SW480 (cell line): Measurements from ENCODE around the gene BLVRA.
"Not testable (repeated sequence)": the region's sequence is repeated elsewhere in the genome, so short reads cannot be mapped to it uniquely, and the experiment has no call there.

ENCODE experiments used
- DNase-seq: peaks from one replicate; pipeline ENCODE4 v3.0.0-alpha.2; 2016; ENCODE audit warnings: low spot score

Gene BLVRA

GRCh38 chr7:43758029-43758821, at the start of gene BLVRA:
Gene BLVRA (plus strand): TSS chr7:43758680. CDS start chr7:43771159, 12,479 bp downstream.
- peak; percentile 46 for DNase-seq

DNA sequence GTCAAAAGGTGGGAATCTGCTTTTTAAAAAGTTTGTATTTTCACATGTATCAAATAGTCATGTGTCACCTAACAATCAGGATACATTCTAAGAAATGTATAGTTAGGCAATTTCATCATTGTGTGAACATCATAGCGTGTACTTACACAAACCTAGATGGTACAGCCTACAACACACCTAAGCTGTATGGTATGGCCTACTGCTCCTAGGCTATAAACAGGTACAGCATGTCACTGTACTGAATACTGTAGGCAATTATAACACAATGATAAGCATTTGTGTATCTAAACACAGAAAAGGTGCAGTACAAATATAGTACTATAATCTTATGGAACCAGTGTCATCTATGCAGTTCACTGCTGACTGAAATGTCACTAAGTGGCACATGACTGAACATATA, 47.0 kb upstream of the BLVRA start:
- DNase-seq, result no peak

GRCh38 chr7:43715966-43716365, 42.5 kb upstream of the BLVRA start:
- not testable (repeated sequence) for DNase-seq

DNA sequence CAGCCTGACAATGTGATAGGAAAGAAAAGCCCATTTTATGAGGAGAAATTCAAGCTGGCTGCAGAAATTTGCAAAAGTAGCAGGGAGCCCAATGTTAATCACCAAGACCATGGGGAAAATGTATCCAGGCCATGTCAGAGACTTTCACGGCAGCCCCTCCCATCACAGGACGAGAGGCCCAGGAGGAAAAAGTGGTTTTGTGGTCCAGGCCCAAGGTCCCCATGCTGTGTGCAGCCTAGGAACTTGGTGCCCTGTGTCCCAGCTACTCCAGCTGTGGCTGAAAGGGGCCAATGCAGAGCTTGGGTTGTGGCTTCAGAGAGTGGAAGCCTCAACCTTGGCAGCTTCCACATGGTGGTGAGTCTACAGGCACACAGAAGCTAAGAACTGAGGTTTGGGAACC, 41.9 kb upstream of the BLVRA start:
- DNase-seq, result no peak

- peak; percentile 52 for DNase-seq
Observed at GRCh38 chr7:43721193-43721806, 37.2 kb upstream of the BLVRA start.

DNA sequence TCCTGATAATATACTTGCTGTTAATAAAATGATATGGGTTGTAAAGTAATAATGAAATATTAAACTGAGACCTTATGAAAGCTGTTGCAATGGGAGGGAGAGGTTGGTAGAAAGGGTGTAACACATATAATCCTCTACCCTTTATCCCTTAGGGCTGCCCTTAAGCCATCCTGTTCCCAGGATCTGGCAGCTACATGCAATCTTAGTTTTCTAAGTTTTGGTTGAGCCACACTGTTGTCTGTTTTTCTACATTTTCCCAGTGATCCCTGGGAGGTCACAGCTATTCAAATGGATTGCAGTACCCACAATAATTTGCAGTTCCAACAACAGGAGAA, 35.5 kb upstream of the BLVRA start:
- DNase-seq, result no peak

DNA sequence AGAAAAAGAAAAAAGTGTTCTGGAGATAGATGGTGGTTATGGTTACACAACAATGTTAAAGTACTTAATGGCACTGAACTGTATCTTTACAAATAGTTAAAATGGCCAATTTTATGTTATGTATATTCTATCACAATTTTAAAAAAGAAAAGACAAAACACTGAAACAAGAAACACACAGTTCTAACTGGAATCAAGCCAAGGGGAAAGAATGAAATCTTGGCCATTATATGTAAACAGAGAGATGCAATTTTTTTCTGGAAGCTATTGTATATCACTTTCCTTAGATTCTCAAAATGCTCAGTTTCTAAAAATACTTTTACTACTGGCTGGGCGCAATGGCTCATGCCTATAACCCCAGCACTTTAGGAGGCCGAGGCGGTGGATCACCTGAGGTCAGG, 33.2 kb upstream of the BLVRA start:
- no peak for DNase-seq

GRCh38 chr7:43726466-43726865, 32.0 kb upstream of the BLVRA start:
- DNase-seq, result no peak

DNA sequence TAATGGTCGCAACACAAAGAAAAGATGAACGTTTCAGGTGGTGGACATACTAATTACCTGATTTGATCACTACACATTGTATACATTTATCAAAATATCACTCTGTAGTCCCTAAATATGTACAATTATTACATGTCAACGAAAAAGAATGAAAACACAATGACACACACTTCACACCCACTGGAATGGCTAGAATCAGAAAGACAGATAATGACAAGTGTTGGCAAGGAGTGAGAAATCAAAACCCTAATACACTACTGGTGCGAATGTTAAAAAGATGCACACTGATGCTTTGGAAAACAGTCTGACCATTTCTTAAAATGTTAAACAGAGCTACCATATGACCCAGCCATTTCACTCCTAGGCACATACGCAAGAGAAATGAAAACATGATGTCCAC, 31.5 kb upstream of the BLVRA start:
- DNase-seq, result no peak

DNA sequence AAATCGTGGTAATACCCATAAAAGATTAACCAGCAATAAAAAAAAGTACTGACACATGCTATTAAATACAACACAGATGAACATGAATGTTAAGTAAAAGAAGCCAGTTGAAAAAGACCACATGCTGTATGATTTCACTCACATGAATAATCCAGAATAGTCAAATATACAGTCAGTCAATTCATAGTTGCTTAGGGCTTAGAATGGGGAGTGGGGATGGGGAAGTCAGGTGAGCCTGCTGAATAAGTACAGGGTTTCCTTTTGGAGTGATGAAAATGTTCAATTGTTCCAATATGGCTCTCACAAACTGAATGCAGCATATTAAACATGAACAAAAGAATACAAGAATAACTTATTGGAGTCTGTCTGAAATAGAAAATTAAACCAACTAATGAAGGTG, 31.0 kb upstream of the BLVRA start:
- DNase-seq, result no peak

DNA sequence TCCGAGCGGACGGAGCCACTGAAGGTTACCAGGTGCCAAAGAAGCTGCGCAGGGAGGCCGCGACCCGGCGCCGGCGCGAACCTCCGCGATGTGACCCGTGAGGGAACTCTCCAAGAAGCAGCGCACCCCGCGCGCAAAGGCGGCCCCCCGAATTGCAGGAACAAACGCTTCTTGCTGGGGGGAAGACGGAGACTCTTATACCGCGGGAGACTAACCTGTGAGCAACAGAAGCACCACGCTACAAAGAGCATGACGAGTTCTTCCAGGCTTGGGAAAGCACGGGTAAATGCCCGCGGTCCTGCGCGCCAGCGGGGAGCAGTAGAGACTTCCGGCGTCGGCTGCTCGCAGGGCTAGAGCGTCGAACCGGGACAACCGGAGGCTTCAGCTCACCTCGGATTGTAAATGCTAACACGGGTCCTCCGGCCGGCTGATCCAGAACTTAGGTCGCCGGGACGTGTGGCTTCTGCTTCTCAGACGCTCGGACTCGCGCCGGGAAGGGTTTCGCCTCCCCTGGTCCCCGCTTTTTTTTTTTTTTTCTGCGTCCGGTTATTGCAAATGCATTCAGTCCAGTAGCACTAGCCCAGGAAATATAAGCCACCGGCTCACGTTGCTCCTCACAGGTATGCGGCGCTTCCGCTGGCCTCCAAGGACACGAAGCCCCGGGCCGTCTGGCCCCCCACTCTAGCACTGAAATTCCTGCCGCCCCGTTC, 29.1 kb upstream of the BLVRA start, which contains the start of gene COA1:
Gene COA1 (minus strand): TSS at position 310 of the 710 bp plus-strand sequence. CDS start 80,909 bp downstream, outside the sequence.
- peak; percentile 98 for DNase-seq

DNA sequence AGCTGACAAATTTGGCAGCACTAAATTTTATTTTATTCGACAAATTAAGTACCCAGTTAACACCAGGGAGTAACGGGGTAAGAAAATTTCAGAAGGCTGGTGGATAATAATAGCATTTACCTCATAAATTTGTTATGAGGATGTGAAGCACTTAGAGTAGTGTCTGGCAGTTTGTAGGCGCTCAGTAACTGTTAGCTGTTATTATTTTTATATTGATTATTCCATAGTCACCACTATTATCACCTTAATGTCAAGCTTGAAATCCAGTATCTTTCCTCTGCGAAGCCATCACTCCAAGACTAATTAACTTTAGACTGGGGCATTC, 28.6 kb upstream of the BLVRA start:
- no peak for DNase-seq

DNA sequence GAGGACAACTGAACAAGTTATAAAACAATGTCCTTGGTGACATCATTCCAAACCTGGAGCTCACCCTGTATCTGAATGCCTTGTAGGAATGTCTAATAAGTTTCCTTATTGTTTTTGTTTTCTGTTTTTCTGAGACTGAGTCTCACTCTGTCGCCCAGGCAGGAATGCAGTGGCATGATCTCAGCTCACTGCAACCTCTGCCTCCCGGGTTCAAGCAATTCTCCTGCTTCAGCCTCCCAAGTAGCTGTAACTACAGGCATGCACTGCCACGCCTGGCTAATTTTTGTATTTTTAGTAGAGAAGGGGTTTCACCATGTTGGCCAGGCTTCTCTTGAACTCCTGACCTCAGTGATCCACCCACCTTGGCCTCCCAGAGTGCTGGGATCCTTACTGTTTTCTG, 27.0 kb upstream of the BLVRA start:
- not testable (repeated sequence) for DNase-seq

DNA sequence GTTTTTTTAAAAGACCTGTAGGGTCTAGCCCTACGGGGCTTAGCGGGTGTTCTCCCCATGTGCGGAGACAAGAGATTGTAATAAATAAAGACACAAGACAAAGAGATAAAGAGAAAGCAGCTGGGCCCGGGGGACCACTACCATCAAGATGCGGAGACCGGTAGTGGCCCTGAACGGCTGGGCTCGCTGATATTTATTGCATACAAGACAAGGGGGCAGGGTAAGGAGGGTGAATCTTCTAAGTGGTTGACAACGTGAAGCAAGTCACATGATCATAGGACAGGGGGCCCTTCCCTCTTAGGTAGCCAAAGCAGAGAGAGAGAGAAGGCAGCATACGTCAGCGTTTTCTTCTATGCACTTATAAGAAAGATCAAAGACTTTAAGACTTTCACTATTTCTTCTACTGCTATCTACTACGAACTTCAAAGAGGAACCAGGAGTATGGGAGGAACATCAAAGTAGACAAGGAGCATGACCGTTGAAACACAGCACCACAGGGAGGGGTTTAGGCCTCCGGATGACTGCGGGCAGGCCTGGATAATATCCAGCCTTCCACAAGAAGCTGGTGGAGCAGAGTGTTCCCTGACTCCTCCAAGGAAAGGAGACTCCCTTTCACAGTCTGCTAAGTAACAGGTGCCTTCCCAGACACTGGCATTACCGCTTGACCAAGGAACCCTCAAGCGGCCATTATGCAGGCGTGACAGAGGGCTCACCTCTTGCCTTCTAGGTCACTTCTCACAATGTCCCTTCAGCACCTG, 23.7 kb upstream of the BLVRA start:
- peak; percentile 55 for DNase-seq

GRCh38 chr7:43735403-43735801, 23.1 kb upstream of the BLVRA start:
- no peak for DNase-seq

DNA sequence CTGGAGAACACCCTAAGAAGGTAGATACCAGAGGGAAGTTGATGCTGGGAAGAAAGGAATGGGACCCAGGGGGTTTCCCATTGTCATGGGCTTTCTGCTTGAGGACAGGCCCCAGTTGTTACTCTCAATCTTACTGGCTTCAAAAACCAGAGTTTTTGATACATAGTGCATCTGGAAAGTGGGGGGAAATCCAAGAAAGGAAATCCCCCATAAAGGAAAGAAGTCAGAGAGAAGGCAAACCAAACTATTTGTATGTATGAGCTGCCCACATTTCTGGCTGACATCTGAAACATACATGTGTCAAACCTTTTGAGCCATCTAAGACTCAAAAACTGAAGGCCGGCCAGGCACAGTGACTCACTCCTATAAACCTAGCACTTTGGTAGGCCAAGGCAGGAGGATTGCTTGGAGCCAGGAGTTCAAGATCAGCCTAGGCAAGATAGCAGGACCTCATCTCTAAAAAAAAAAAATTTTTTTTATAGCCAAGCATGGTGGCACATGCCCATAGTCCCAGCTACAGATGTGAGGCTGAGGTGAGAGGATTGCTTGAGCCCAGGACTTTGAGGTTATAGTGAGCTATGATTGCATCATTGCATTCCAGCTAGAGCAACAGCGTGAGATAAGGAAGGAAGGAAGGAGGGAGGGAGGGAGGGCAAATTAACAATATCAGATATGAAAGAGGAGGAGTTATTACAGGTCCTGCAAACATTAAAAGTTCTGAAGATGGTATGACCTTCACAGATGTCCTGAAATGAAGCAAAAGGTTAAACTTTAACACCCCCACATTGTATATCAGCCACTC, 22.5 kb upstream of the BLVRA start:
- peak; percentile 50 for DNase-seq

DNA sequence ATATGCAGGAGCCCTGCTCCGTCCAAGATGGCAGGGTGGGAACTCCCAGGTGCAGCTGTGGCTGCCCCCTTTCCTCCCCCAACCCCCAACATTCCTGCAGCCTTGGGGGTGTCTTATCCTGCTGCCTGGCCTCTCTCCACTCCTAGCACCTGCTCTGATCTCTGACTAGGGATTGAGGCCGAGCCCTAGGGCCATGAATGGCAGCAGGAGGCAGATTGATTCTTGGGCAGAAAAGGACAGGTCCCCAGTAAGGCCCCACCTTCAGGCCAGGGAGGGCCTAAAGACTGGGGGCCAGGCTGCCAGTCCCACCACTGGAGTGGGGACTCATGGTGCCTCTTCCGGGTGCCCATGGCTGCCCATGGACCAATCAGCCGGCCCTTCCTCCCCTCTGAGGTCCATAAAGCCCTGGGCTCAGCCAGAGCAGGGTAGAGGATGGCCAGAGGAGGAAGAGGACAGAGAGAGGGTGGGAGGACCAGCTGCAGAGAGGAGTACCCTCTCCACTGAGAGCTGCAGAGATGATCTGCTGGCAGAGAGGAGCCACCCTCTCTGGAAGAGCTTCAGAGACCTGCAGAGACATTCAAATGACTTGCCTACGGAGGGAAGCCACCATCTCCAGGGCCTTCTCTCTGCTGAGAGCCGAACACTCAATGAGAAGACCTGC, 20.9 kb upstream of the BLVRA start:
- DNase-seq, result no peak

- DNase-seq, result no peak
Observed at GRCh38 chr7:43742692-43743091, 15.8 kb upstream of the BLVRA start.

- peak; percentile 60 for DNase-seq
Observed at GRCh38 chr7:43747328-43748105, 11.0 kb upstream of the BLVRA start.

GRCh38 chr7:43749383-43749940, 9.0 kb upstream of the BLVRA start:
- DNase-seq, result no peak
